Endothelial cell (in vitro differentiated cells): ENCODE data around the gene TAS1R3. TPM values are rescaled to one million over a fixed set of nuclear protein-coding genes. Genes with fewer than 3 reads are reported as not detected.

Source experiments
- DNase-seq: peaks from one replicate; pipeline ENCODE4 v3.0.0; 2021; ENCODE audit warnings: low spot score
- H3K27ac Mint-ChIP-seq: one replicate; pipeline ENCODE4 v1.8.0; 2021; ENCODE audit warnings: mixed read lengths, inconsistent platforms; ENCODE audit not compliant: unreplicated experiment
- H3K27me3 Mint-ChIP-seq: one replicate; pipeline ENCODE4 v1.8.0; 2021; ENCODE audit warnings: mild to moderate bottlenecking, moderate library complexity, mixed read lengths, inconsistent platforms; ENCODE audit not compliant: unreplicated experiment
- H3K36me3 Mint-ChIP-seq: one replicate; pipeline ENCODE4 v1.8.0; 2021; ENCODE audit warnings: mild to moderate bottlenecking, low read depth, mixed read lengths, inconsistent platforms; ENCODE audit not compliant: unreplicated experiment
- H3K4me1 Mint-ChIP-seq: one replicate; pipeline ENCODE4 v1.8.0; 2021; ENCODE audit warnings: mild to moderate bottlenecking, mixed read lengths, inconsistent platforms; ENCODE audit not compliant: unreplicated experiment
- H3K4me3 Mint-ChIP-seq: one replicate; pipeline ENCODE4 v1.8.0; 2021; ENCODE audit warnings: mild to moderate bottlenecking, mixed read lengths, inconsistent platforms; ENCODE audit not compliant: unreplicated experiment
- H3K9me3 Mint-ChIP-seq: one replicate; pipeline ENCODE4 v1.8.0; 2021; ENCODE audit warnings: mixed read lengths, inconsistent platforms; ENCODE audit not compliant: unreplicated experiment
- total RNA-seq: library from RNA; stranded (reverse); fragmentation: NEBNext Ultra II Directional; extraction: Animal tissue kit (Norgen Biotek cat#: 25700); gene quantifications from one replicate; pipeline ENCODE4 v1.2.1, GENCODE V29; 2021; ENCODE audit not compliant: unreplicated experiment
- TF ChIP-seq, protein P1 (sequence below): fragments of 200-600 bp; sonication (generic); IDR thresholded peaks from one replicate; pipeline ENCODE4 v1.5.0; 2021; ENCODE audit warnings: antibody characterized with exemption; ENCODE audit not compliant: unreplicated experiment

TAS1R3 gene
- total RNA-seq, 1 donor from 2014 or later, result 1.2 TPM

GRCh38 chr1:1347026-1347595 lies 16.0 kb downstream of the TAS1R3 start:
- Mint-ChIP-seq H3K4me3 (peak overlapping the region; percentile 42), H3K4me1 (peaks cover under 1% of the 10 kb centered on the region), H3K27me3 (peaks cover 11% of the 10 kb centered on the region), H3K27ac (no peak overlapping the region), H3K9me3 (no peaks in the 10 kb centered on the region), H3K36me3 (no peaks in the 10 kb centered on the region)
- DNase-seq, result no peak
- TF ChIP-seq, protein P1, sequence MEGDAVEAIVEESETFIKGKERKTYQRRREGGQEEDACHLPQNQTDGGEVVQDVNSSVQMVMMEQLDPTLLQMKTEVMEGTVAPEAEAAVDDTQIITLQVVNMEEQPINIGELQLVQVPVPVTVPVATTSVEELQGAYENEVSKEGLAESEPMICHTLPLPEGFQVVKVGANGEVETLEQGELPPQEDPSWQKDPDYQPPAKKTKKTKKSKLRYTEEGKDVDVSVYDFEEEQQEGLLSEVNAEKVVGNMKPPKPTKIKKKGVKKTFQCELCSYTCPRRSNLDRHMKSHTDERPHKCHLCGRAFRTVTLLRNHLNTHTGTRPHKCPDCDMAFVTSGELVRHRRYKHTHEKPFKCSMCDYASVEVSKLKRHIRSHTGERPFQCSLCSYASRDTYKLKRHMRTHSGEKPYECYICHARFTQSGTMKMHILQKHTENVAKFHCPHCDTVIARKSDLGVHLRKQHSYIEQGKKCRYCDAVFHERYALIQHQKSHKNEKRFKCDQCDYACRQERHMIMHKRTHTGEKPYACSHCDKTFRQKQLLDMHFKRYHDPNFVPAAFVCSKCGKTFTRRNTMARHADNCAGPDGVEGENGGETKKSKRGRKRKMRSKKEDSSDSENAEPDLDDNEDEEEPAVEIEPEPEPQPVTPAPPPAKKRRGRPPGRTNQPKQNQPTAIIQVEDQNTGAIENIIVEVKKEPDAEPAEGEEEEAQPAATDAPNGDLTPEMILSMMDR, result no peak

- DNase-seq, result no peak
- peaks cover 17% of the 10 kb centered on the region for H3K27me3 Mint-ChIP-seq
- peak overlapping the region; percentile 84 for H3K4me3 Mint-ChIP-seq
- H3K4me1 Mint-ChIP-seq, result peaks cover 4% of the 10 kb centered on the region
- peaks cover 6% of the 10 kb centered on the region for H3K36me3 Mint-ChIP-seq
- no peak overlapping the region for H3K27ac Mint-ChIP-seq
- no peaks in the 10 kb centered on the region for H3K9me3 Mint-ChIP-seq
- TF ChIP-seq, protein P1, result no peak
These were observed 16.8 kb downstream of the TAS1R3 start for GRCh38 chr1:1347663-1348419.

GRCh38 chr1:1348420-1349255 lies 17.6 kb downstream of the TAS1R3 start:
- Mint-ChIP-seq H3K4me1 (peaks cover 4% of the 10 kb centered on the region), H3K36me3 (peaks cover 6% of the 10 kb centered on the region), H3K27ac (no peak overlapping the region), H3K27me3 (peaks cover 18% of the 10 kb centered on the region), H3K4me3 (peak overlapping the region; percentile 84), H3K9me3 (no peaks in the 10 kb centered on the region)
- TF ChIP-seq, protein P1, result no peak
- no peak for DNase-seq

DNA sequence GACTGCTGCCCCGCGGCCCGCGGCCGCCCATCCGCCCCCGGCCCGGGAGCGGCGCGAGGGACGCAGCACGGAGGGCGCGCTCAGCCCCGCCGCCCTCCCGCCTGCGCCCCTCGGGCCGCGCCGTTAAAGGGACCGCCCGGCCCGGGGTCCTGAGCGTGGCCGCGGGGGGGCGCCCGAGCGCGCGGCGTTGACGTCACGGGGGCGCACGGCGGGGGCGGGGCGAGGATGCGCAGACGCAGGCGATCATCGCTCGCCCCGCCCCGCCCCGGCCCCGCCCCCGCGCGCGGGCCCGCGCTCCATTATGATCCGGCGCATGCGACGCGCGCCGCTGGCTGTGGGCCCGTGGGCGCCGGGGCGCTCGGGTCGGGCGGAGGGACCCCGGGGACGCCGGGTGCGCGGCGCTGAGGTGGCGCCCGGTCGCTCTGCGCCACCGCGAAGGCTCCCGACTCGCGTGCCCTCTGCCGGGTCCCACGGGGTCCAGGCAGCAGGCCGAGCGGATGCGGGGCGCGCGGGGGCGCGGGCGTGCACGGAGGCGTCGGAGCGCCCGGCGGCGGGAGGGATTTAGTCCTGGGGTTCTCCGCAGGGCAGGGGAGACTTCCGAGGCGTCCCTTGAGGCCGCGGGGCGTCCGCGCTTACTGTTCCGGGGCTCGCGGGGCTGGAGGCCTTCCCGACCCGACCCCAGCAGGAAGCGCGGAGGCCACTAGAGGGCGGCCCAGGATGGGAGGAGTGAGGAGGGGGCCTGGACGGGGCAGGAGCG lies 18.4 kb downstream of the TAS1R3 start, which contains the start of gene DVL1:
Gene DVL1 (minus strand): TSS at position 163 of the 757 bp plus-strand sequence. CDS start 353 bp downstream, outside the sequence.
- Mint-ChIP-seq H3K4me3 (peak within 1 kb of the TSS; percentile 84), H3K27ac (no peak within 1 kb of the TSS), H3K36me3 (peaks cover 6% of the 10 kb centered on the region), H3K27me3 (peaks cover 24% of the 10 kb centered on the region), H3K9me3 (no peaks in the 10 kb centered on the region), H3K4me1 (peaks cover 4% of the 10 kb centered on the region)
- DNase-seq, result peak; percentile 82
- TF ChIP-seq, protein P1, result peak; percentile 50
